ENCODE data around the gene LIN7A.
"Not testable (repeated sequence)": the region's sequence is repeated elsewhere in the genome, so short reads cannot be mapped to it uniquely, and the experiment has no call there.

LIN7A gene

DNA sequence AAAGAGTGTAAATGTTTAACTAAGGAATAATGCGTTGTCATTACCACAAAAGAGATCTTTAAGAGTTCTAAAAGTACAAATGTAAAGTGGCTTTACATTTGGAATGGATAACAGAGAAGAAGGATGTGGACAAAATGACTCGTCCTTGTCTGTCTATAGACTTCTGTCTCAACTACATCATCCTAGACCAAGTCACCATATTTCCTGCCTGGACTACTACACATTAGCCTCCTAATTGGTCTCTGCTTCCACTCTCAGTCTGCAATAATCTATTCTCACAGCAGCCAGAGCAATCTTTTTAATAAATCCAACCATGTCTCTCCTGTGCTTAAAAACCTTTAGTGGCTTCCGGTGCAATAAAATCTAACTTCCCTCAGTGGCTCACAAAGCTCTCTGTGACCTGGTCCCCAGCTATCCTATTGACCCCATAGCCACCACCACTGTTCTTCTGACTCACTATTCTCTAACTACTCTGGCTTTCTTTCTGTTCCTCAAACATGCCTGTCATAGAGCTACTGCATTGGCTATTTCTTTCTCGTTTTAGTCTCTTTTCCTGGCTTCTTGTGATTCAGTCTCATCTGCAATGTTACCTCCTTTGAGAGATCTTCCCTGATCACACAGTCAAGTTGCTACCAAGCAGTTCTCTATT, 130.0 kb downstream of the LIN7A start:
- no peak for DNase-seq (ENCODE audit: low spot score)

- no peak for DNase-seq (ENCODE audit: low spot score)
These were observed 132.6 kb downstream of the LIN7A start for GRCh38 chr12:80805106-80805505.

- DNase-seq (ENCODE audit: low spot score) = no peak
These were observed 134.9 kb downstream of the LIN7A start for GRCh38 chr12:80802652-80803400.

DNA sequence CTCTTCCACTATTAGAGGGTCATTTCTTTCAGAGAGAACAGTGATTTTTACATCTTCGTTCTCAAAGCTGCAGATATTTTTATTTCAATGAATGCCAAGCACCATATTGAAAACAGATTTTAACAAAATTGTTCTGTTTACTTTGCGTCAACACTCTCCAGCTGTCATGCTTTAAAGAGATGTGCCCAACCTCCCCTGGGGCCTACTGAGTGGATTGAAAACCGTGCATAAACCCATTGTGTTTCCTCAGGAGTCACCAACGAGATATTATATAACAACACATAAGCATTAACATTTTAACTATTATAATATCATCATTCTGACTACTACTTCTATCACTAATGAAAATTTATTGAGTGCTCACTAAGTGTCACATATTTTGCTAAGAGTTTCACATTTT, 139.5 kb downstream of the LIN7A start:
- no peak for DNase-seq (ENCODE audit: low spot score)

- DNase-seq (ENCODE audit: low spot score) = peak; percentile 43
These were observed 143.2 kb downstream of the LIN7A start for GRCh38 chr12:80794551-80794950.

GRCh38 chr12:80792861-80793260, 144.9 kb downstream of the LIN7A start:
- no peak for DNase-seq (ENCODE audit: low spot score)

DNA sequence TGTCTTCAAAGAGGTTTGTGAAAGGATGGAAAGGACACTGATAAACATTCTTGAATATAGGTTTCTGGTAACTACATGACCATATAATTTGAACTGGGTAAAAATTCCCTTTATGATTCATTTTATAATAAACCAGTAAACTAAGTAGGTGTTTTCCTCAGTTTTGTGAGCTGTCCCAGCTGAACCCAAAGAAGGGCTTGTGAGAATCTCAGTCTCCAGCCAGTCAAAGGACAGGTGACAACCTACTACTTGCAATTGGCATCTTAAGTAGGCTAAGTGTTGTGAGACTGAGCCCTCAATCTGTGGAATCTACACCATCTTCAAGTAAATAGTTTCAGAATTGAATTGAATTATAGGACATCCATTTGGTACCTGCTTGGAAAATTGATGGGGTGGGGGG, 145.9 kb downstream of the LIN7A start:
- no peak for DNase-seq (ENCODE audit: low spot score)

DNA sequence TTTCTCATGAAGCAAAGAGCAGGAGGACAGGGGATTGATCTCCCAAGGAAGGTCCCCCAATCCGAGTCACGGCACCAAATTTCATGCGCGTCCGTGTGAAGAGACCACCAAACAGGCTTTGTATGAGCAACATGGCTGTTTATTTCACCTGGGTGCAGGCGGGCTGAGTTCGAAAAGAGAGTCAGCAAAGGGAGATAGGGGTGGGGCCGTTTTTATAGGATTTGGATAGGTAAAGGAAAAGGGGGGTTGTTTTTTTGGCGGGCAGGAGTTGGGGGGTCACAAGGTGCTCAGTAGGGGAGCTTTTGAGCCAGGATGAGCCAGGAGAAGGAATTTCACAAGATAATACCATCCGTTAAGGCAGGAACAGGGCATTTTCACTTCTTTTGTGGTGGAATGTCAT, 149.3 kb downstream of the LIN7A start:
- DNase-seq (ENCODE audit: low spot score) = not testable (repeated sequence)

- not testable (repeated sequence) for DNase-seq (ENCODE audit: low spot score)
These were observed 154.7 kb downstream of the LIN7A start for GRCh38 chr12:80782963-80783470.

DNA sequence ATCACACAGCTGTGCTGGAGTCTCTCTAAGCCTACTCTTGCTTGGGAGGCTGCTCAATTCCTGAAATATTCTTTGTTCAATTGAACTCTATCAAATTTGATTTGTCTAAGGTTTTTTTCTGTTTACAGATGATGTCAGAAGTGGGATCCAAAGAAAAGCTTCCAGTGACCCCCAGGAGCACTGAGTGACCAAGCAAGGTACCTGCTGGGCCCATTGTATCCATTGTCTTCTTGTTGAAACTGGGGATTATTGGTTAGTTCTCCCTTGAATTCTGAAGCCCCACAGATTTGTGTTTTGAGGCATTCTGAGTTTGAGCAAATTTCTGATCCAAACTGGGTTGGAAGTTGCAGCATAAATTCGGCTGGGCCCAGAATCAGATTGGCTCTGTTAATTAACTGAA, 156.4 kb downstream of the LIN7A start:
- DNase-seq (ENCODE audit: low spot score) = no peak

GRCh38 chr12:80780746-80781145, 157.0 kb downstream of the LIN7A start:
- no peak for DNase-seq (ENCODE audit: low spot score)

DNA sequence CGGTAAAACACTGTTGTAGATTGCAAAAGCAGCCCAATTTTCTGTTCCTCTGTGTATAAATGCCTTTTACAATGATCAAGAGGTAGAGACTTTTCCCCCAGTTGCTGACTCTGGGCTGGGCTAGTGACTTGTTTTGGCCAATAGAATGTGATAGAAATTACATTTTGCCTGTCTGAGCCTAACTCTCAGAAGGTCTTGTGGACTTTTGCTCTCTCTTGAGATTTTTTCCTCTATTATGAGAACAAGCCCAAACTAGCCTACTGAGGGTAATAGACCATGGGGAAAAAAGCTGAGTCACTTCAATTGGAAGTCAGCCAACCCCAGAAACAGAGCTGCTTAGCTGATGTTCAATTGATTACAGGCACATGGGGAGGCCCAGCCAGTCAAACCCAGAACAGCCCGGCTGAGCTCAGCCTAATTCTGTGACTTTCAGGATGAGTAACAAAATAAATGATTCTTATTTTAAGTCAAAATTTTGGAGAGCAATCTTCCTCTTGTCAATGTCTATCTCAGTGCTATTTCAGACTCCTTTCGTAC, 159.7 kb downstream of the LIN7A start:
- DNase-seq (ENCODE audit: low spot score) = peak; percentile 49

DNA sequence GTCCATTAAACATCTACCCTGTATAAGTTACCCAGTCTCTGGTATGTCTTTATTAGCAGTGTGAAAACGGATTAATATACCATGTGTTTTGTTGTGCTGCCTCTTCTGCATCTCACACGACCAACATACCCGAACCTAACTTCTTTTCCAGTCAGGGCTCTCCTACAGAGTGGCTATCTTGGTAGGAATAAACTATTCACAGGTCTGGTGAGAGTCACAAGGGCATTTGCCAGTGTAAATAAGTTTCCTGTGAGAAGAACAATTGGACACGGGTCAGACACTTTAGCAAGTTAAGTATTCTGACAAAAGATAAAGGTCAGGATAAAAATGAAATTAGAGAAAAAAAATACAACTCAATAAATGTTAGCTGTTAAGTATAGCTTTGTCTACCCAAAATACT, 160.1 kb downstream of the LIN7A start:
- DNase-seq (ENCODE audit: low spot score) = no peak

- DNase-seq (ENCODE audit: low spot score) = no peak
These were observed 161.0 kb downstream of the LIN7A start for GRCh38 chr12:80776706-80777105.

GRCh38 chr12:80770958-80771357, 166.8 kb downstream of the LIN7A start:
- DNase-seq (ENCODE audit: low spot score) = no peak

- DNase-seq (ENCODE audit: low spot score) = no peak
These were observed 168.1 kb downstream of the LIN7A start for GRCh38 chr12:80769553-80770140.

GRCh38 chr12:80766897-80767296, 170.8 kb downstream of the LIN7A start:
- no peak for DNase-seq (ENCODE audit: low spot score)

GRCh38 chr12:80766210-80766609, 171.5 kb downstream of the LIN7A start:
- DNase-seq (ENCODE audit: low spot score) = no peak

GRCh38 chr12:80763874-80764273, 173.9 kb downstream of the LIN7A start:
- peak; percentile 43 for DNase-seq (ENCODE audit: low spot score)

DNA sequence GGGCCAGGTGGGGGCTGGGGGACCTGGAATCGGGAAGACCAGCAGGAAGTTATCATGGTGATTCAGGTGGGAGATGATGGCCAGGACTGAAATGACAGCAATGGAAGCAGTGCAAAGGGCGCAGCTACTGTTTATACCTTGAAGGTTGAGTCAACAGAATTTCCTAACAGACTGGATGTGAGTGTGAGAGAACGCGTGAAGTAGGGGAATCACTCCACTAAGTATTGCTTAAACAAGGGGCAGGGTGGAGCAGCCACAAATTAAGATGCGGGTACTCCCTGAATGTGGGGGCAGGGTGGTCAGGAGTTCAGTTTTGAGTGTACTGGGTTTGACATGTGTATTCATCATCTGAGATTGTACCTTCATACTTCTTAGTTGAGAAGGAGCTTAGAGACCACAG, 175.9 kb downstream of the LIN7A start:
- DNase-seq (ENCODE audit: low spot score) = no peak

DNA sequence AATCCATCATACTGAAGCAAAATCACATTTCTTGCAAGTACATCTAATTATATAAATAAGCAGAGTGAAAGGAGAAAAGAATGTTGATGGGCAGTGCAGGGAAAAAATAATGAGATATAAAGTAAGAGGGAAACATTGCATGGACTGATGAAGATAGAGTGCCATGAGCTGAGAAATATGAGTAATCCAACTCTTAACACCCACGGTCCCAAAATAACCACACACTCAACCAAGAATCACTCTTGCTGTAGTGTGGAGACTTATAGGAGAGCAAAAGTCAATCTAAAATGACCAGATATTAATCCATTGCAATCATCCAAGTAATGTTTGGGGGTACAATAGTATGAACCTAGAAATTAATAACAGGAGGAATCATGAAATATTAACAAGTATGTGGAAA, 180.9 kb downstream of the LIN7A start:
- DNase-seq (ENCODE audit: low spot score) = no peak

GRCh38 chr12:80754274-80754673, 183.5 kb downstream of the LIN7A start:
- no peak for DNase-seq (ENCODE audit: low spot score)

DNA sequence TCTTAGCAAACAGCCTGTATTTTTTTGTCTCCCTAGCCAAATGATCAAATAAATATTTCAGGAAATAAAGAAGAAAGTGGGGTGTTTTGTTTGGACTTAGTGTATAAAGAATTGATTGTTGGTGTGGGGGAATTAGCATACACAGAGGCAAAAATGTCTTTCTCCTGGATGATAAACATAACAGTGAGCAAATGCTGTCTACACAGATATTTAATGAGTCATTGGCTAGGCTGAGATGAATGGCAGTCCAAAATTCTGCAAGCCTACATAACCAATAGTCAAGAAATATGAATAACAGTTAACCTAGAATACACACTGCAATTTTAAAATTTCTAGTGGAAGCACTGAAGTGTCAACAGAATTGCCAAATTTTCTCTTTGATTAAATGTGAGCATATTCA, 185.3 kb downstream of the LIN7A start:
- DNase-seq (ENCODE audit: low spot score) = no peak
